ENCODE measurements around the gene SERPINA7.

DNA sequence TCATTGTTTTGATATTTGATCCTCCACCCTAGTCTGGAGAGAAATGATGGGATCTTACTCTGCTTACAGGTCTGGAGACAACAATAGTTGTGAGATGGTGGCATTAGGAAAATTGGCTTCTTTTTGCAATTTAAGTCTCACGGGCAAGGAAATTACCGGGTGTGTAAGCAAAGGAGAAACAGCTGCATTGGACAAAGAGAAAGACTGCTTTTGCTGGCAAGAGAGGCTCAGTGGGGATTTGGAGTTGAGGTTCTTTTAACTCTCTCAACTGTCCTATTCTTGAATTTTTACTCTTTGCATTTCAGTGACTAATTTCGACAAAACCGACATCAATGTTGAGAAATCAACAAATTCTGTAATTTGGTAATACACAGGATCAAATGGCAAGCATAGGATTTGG is 2.3 kb upstream of the SERPINA7 start:
- TF ChIP-seq EED (IDR thresholded peaks at IDR 0.05; ENCODE audit: low read depth) (no peak), POLR2AphosphoS5 (IDR thresholded peaks at IDR 0.05; ENCODE audit: low read length) (no peak), CBX5 (IDR thresholded peaks at IDR 0.05; ENCODE audit: low read depth) (no peak), RCOR1 (conservative IDR thresholded peaks at IDR 0.05; ENCODE audit: low read depth, low read length) (no peak), PAX8 (IDR thresholded peaks at IDR 0.05) (no peak), FOS (IDR thresholded peaks at IDR 0.05; ENCODE audit: borderline replicate concordance, extremely low read depth, insufficient read length) (no peak)
- TF ChIP-seq, protein P1, sequence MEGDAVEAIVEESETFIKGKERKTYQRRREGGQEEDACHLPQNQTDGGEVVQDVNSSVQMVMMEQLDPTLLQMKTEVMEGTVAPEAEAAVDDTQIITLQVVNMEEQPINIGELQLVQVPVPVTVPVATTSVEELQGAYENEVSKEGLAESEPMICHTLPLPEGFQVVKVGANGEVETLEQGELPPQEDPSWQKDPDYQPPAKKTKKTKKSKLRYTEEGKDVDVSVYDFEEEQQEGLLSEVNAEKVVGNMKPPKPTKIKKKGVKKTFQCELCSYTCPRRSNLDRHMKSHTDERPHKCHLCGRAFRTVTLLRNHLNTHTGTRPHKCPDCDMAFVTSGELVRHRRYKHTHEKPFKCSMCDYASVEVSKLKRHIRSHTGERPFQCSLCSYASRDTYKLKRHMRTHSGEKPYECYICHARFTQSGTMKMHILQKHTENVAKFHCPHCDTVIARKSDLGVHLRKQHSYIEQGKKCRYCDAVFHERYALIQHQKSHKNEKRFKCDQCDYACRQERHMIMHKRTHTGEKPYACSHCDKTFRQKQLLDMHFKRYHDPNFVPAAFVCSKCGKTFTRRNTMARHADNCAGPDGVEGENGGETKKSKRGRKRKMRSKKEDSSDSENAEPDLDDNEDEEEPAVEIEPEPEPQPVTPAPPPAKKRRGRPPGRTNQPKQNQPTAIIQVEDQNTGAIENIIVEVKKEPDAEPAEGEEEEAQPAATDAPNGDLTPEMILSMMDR (IDR thresholded peaks at IDR 0.05 in 2 of 3, conservative IDR thresholded peaks at IDR 0.05 in 1 of 3; ENCODE audit: control insufficient read depth in 2 of 3, extremely low read depth in 1 of 3, insufficient read depth in 1 of 3, low read depth in 3 of 3, low read length in 3 of 3), result no peak
- TF ChIP-seq, protein P2, sequence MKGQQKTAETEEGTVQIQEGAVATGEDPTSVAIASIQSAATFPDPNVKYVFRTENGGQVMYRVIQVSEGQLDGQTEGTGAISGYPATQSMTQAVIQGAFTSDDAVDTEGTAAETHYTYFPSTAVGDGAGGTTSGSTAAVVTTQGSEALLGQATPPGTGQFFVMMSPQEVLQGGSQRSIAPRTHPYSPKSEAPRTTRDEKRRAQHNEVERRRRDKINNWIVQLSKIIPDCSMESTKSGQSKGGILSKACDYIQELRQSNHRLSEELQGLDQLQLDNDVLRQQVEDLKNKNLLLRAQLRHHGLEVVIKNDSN (IDR thresholded peaks at IDR 0.05; ENCODE audit: borderline replicate concordance, extremely low read length, insufficient read depth, low read depth, low read length), result no peak
- TF ChIP-seq, protein P3, sequence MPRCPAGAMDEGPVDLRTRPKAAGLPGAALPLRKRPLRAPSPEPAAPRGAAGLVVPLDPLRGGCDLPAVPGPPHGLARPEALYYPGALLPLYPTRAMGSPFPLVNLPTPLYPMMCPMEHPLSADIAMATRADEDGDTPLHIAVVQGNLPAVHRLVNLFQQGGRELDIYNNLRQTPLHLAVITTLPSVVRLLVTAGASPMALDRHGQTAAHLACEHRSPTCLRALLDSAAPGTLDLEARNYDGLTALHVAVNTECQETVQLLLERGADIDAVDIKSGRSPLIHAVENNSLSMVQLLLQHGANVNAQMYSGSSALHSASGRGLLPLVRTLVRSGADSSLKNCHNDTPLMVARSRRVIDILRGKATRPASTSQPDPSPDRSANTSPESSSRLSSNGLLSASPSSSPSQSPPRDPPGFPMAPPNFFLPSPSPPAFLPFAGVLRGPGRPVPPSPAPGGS (IDR thresholded peaks at IDR 0.05; ENCODE audit: borderline replicate concordance, insufficient read depth, low read depth, low read length, poor library complexity, severe bottlenecking), result no peak
